ENCODE measurements around the gene ADAMTS14.

Gene ADAMTS14

DNA sequence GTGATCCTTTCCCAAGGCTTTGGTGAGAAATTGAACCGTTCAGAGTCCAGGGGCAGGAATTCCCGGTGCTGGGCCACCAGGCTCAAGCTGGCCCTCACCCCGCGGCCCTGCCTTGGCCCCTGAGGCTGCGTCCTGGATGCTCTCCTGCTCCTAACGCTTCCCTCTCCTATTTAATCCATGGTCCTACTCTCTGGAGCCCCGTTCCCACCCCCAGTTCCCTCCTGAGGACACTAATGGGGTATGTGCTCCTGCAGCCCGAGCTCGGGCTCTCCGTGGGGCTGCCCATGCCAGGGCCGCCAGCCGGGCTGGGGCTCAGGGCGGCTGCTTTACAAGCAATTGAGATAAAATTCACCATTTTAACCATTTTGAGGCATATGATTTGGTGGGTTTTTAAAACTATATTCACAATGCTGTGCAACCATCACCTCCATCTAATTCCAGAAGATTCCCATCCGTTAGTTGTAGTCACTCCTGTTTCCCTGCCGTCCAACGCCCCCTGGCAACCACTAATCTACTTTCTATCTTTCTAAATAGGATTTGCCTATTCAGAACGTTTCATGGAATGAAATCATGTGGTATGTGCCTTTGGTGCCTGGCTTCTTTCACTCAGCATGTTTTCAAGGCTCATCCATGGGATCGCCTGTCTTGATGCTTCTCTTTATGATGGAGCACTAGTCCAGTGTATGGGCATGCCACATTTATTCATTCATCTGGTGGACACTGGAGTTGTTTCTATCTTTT is 33.0 kb downstream of the ADAMTS14 start:
- no peaks in the 10 kb centered on the region for H3K36me3 ChIP-seq
- H3K27me3 ChIP-seq: no peaks in the 10 kb centered on the region
- no peak overlapping the region for H3K4me2 ChIP-seq
- no peak overlapping the region for H3K9ac ChIP-seq
- no peaks in the 10 kb centered on the region for H3K9me3 ChIP-seq
- no peak overlapping the region for H3K4me3 ChIP-seq
- no peaks in the 10 kb centered on the region for H4K20me1 ChIP-seq
- no peak for TF ChIP-seq Cebpa-rat (IDR thresholded peaks at IDR 0.05)
- no peaks in the 10 kb centered on the region for H3K4me1 ChIP-seq
- no peak overlapping the region for H3K27ac ChIP-seq

GRCh38 chr10:70711177-70711576 is 38.9 kb downstream of the ADAMTS14 start:
- H3K4me2 ChIP-seq: no peak overlapping the region
- no peaks in the 10 kb centered on the region for H4K20me1 ChIP-seq
- H3K36me3 ChIP-seq: no peaks in the 10 kb centered on the region
- TF ChIP-seq Cebpa-rat (IDR thresholded peaks at IDR 0.05): no peak
- H3K4me1 ChIP-seq: peaks cover 9% of the 10 kb centered on the region
- H3K27ac ChIP-seq: no peak overlapping the region
- H3K9ac ChIP-seq: no peak overlapping the region
- H3K9me3 ChIP-seq: no peaks in the 10 kb centered on the region
- no peak overlapping the region for H3K4me3 ChIP-seq
- no peaks in the 10 kb centered on the region for H3K27me3 ChIP-seq

GRCh38 chr10:70711911-70712310 is 39.6 kb downstream of the ADAMTS14 start:
- Histone ChIP-seq H3K27ac (no peak overlapping the region), H3K4me2 (no peak overlapping the region), H4K20me1 (no peaks in the 10 kb centered on the region), H3K27me3 (no peaks in the 10 kb centered on the region), H3K4me3 (no peak overlapping the region), H3K4me1 (peaks cover 15% of the 10 kb centered on the region), H3K9ac (no peak overlapping the region), H3K9me3 (no peaks in the 10 kb centered on the region), H3K36me3 (no peaks in the 10 kb centered on the region)
- no peak for TF ChIP-seq Cebpa-rat (IDR thresholded peaks at IDR 0.05)

DNA sequence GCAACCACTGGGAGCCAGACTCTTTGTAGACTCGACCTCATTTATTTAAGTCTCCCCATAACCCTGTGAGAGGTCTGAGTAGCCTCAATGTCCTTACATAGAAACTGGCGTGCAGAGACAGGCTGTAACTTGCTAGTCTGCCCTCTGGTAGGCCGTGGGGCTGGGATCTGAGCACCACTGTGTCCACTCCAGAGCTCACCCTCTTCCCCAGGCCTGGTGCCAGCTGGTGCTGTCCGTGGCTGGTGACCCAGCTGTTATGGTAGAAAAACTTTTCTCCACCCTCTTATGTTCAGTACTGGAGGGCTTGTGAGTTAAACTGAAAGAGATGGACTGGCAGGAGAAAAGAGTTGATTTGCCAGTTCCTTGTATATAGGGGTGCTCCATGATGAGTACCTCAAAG is 41.9 kb downstream of the ADAMTS14 start:
- Histone ChIP-seq H3K27ac (no peak overlapping the region), H4K20me1 (no peaks in the 10 kb centered on the region), H3K9me3 (no peaks in the 10 kb centered on the region), H3K4me3 (no peak overlapping the region), H3K4me2 (no peak overlapping the region), H3K36me3 (no peaks in the 10 kb centered on the region), H3K4me1 (peaks cover 15% of the 10 kb centered on the region), H3K27me3 (no peaks in the 10 kb centered on the region), H3K9ac (no peak overlapping the region)
- no peak for TF ChIP-seq Cebpa-rat (IDR thresholded peaks at IDR 0.05)

GRCh38 chr10:70714951-70715350 is 42.6 kb downstream of the ADAMTS14 start:
- no peak overlapping the region for H3K27ac ChIP-seq
- no peak overlapping the region for H3K4me2 ChIP-seq
- H3K4me3 ChIP-seq: no peak overlapping the region
- H3K9ac ChIP-seq: no peak overlapping the region
- no peaks in the 10 kb centered on the region for H4K20me1 ChIP-seq
- peaks cover 15% of the 10 kb centered on the region for H3K4me1 ChIP-seq
- H3K27me3 ChIP-seq: no peaks in the 10 kb centered on the region
- TF ChIP-seq Cebpa-rat (IDR thresholded peaks at IDR 0.05): no peak
- H3K9me3 ChIP-seq: no peaks in the 10 kb centered on the region
- H3K36me3 ChIP-seq: no peaks in the 10 kb centered on the region

DNA sequence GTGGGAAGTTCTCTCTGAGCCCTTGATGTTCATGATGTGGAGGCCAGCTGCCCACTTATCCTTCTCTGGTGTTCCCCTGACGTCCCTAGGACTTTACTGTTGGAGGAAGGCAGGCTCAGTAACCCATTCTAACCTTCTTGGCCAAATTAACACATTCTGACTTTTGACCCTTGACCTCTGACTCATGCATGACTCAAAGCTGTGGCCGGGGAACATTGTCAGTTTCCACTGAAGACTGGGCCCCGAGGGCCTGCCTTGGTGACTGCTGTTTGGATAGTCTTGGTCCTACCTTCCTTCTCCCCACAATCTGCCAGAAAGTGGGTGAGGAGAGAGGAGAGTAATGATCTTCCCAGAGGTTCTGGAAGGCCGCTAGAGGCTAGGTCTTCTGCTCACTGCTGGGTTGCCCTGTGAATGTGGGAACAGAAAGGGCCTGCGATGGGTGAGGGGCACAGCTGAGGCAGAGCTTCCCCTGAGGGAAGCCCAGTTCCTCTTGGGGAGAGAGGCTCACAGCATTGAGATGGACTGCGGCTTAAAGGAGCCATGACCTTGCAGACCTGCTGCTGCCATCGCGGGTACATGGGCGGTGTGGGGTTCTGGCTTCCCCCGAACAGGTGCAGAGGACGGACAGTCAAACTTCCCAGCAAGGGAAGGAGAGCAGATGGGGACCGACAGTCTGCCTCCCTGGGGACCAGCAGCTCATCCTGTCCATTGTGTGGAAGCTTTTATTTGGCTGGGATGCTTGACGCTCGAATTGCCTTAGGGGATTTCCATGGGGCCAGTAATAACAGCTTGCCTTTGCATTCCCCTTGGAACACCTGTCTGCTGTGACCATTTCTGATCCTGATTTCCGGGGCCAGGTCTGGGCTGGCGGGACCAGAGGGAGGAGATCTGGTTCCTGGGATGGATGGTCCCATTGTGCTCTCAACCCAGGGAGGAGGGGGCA is 43.8 kb downstream of the ADAMTS14 start:
- Histone ChIP-seq H3K27me3 (no peaks in the 10 kb centered on the region), H3K4me3 (0 out of 2 replicates have a peak overlapping the region, but pooled peaks have one; percentile 1), H3K9ac (no peak overlapping the region), H3K36me3 (no peaks in the 10 kb centered on the region), H3K4me2 (peak overlapping the region; percentile 59), H4K20me1 (no peaks in the 10 kb centered on the region), H3K9me3 (no peaks in the 10 kb centered on the region), H3K4me1 (peaks cover 15% of the 10 kb centered on the region), H3K27ac (peak overlapping the region; percentile 6; the same call in 1 of the 2 replicates)
- no peak for TF ChIP-seq Cebpa-rat (IDR thresholded peaks at IDR 0.05)

DNA sequence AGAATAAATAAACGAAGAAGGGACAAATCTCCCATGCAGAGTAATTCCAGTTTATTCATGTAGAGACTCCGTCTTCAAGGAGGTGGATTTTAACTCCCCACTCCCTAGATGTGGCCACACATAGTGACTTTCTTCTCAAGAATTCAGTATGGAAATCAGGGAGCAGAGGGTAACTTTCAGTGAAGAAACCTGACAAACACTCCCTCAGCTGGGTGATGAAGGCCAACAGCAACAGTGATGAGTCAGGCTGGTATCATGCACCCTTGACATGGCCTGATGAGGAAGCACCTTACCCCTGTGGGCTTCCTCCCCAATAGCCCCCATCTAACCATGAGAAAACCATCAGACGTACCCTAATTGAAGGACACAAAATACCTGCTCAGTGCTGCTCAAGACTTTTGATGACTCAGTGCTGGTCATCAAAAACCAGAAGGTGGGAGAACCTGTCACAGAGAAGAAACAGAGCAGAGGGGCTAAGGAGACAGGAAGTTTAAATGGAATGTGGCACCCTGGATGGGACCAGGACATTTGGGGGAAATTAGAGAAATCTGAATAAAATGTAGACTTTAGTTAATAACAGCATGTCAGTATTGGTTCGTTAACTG is 50.6 kb downstream of the ADAMTS14 start:
- H3K4me1 ChIP-seq: no peaks in the 10 kb centered on the region
- no peaks in the 10 kb centered on the region for H4K20me1 ChIP-seq
- no peaks in the 10 kb centered on the region for H3K27me3 ChIP-seq
- no peaks in the 10 kb centered on the region for H3K9me3 ChIP-seq
- TF ChIP-seq Cebpa-rat (IDR thresholded peaks at IDR 0.05): no peak
- no peak overlapping the region for H3K4me3 ChIP-seq
- H3K4me2 ChIP-seq: no peak overlapping the region
- no peaks in the 10 kb centered on the region for H3K36me3 ChIP-seq
- no peak overlapping the region for H3K9ac ChIP-seq
- H3K27ac ChIP-seq: no peak overlapping the region

DNA sequence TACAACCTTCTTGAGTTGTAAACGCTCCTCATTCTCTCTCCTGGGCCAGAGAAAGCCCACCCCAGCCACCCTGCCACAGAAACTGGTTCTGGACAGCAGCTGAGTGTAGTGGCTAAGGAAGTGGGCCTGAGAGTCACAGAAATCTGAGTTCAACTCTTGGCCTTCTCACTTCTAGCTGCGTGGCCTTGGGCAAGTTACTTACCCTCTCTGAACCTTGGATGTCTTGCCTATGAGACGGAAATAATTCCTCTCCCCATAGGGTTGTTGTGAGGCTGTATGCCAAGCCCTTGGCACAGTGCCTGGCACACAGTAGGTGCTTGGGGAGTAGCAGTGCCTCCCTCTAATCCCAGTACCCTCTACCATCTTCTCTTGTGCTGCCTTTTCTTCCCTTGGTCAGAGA is 51.5 kb downstream of the ADAMTS14 start:
- H3K27me3 ChIP-seq: no peaks in the 10 kb centered on the region
- no peak overlapping the region for H3K9ac ChIP-seq
- no peaks in the 10 kb centered on the region for H3K9me3 ChIP-seq
- no peak overlapping the region for H3K27ac ChIP-seq
- H4K20me1 ChIP-seq: no peaks in the 10 kb centered on the region
- H3K4me1 ChIP-seq: no peaks in the 10 kb centered on the region
- H3K36me3 ChIP-seq: no peaks in the 10 kb centered on the region
- H3K4me3 ChIP-seq: no peak overlapping the region
- no peak for TF ChIP-seq Cebpa-rat (IDR thresholded peaks at IDR 0.05)
- H3K4me2 ChIP-seq: no peak overlapping the region

DNA sequence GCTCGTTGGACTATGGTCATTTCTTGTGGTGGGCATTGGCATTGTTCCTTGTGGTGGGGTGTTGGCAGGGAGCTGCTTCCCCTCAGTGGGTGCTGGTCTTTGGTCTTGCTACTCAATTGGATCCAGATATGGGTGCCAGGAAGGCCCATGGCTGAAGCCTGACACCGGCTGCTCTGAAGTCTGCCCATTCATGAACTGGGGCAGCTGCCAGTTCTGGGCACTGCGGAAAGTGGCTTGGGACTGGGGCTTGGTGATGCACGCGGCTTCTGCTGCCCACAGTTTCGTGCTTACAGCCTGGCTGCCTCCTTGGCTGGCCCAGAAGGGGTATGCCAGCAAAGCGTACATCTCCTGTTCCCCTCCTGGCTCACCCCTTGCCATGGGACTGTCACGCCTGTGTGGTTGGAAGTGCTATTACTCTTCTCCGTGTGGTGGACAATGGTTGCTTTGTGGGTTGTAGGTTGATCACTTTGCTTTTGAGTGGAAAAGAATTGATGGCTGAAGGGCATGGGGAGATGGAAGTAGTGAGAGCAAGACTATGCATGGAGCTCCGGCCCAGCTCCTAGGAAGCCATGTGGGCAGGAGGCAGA is 54.7 kb downstream of the ADAMTS14 start:
- no peaks in the 10 kb centered on the region for H4K20me1 ChIP-seq
- no peaks in the 10 kb centered on the region for H3K27me3 ChIP-seq
- H3K4me1 ChIP-seq: no peaks in the 10 kb centered on the region
- no peak overlapping the region for H3K27ac ChIP-seq
- no peak overlapping the region for H3K4me2 ChIP-seq
- no peak overlapping the region for H3K9ac ChIP-seq
- H3K36me3 ChIP-seq: no peaks in the 10 kb centered on the region
- H3K4me3 ChIP-seq: no peak overlapping the region
- no peaks in the 10 kb centered on the region for H3K9me3 ChIP-seq
- TF ChIP-seq Cebpa-rat (IDR thresholded peaks at IDR 0.05): no peak
